Transverse colon (tissue), 4 donors: ENCODE measurements around the gene KDELR1. TPM values are rescaled to one million over a fixed set of nuclear protein-coding genes. Genes with fewer than 3 reads are reported as not detected.
"Not testable (repeated sequence)": the region's sequence is repeated elsewhere in the genome, so short reads cannot be mapped to it uniquely, and the experiment has no call there.

Experiments
- DNase-seq: peaks from one replicate; pipeline ENCODE4 v3.0.0-alpha.2; 2019
- H3K27ac ChIP-seq, 4 donors: fragments of 200-600 bp; sonication (generic); 2 replicates each; pipeline ENCODE4 v1.5.1; 2016 to 2018; ENCODE audit warnings: inconsistent platforms in 4 of 4
- H3K27me3 ChIP-seq: fragments of 200-600 bp; sonication (generic); 2 replicates; pipeline ENCODE4 v1.5.1; 2017; ENCODE audit warnings: inconsistent platforms
- H3K36me3 ChIP-seq, 4 donors: fragments of 200-600 bp; sonication (generic); 2 replicates each; pipeline ENCODE4 v1.5.1; 2017 to 2019; ENCODE audit warnings: inconsistent platforms in 4 of 4
- H3K4me1 ChIP-seq, 4 donors: fragments of 200-600 bp; sonication (generic); 2 replicates each; pipeline ENCODE4 v1.5.1; 2017 to 2020; ENCODE audit warnings: inconsistent platforms in 4 of 4
- H3K4me3 ChIP-seq, 4 donors: fragments of 200-600 bp; sonication (generic); 1 replicate in 1 of 4; 2 replicates in 3 of 4; pipeline versions ENCODE4 v1.5.1 to v1.6.1; 2017 to 2019; ENCODE audit warnings: inconsistent platforms in 4 of 4
- H3K9me3 ChIP-seq, 2 donors: fragments of 200-600 bp; sonication (generic); 2 replicates each; pipeline ENCODE4 v1.5.1; 2017 to 2019; ENCODE audit warnings: inconsistent platforms in 2 of 2
- EP300 ChIP-seq: sonication (generic); formaldehyde crosslinking; IDR thresholded peaks from one replicate; pipeline ENCODE4 v1.6.1; 2017; ENCODE audit warnings: antibody characterized with exemption, low read depth
- POLR2A ChIP-seq: fragments of 450-650 bp; IDR thresholded peaks from one replicate; pipeline ENCODE4 v1.6.1; 2016; ENCODE audit warnings: antibody characterized with exemption, mild to moderate bottlenecking, moderate library complexity
- POLR2AphosphoS5 ChIP-seq, 3 donors: sonication (generic); formaldehyde crosslinking; IDR thresholded peaks; one replicate each; pipeline ENCODE4 v1.6.1; 2016; ENCODE audit warnings: antibody characterized with exemption in 3 of 3
- WGBS, 2 donors: methylation state at CpG; one replicate each; pipeline ENCODE4 v1.1.5; 2018; ENCODE audit warnings: low coverage in 1 of 2; 5-methylcytosine and 5-hydroxymethylcytosine counted together
- in situ Hi-C, 4 donors: fragments of 200-750 bp; cut with MboI; loops; one replicate each; pipeline versions ENCODE4 v1.15.0 to v1.15.1; 2017; ENCODE audit warnings: low sequenced_read_pairs in 3 of 4, low pct_ligation_motif_present in 1 of 4, low pct_unique_long_range_greater_than_20kb in 1 of 4
- intact Hi-C: fragments of 100-400 bp; cut with DNase I; formaldehyde crosslinking; loops from one replicate; pipeline ENCODE4 v1.15.1; 2023; ENCODE audit warnings: low total_unique reads
- total RNA-seq, 4 donors: library from RNA; depleted of rRNA; stranded (reverse); fragments of >200 nt; gene quantifications; one replicate each; pipeline ENCODE4 v1.1.0, GENCODE V29; 2016
- TF ChIP-seq, protein P1 (sequence below), 5 experiments: fragments of 200-600 bp in 3 of 5; fragments of 450-650 bp in 2 of 5; sonication (generic) in 3 of 5; IDR thresholded peaks; 1 replicate in 2 of 5; 2 replicates in 3 of 5; pipeline ENCODE4 v1.5.1; 2016 to 2017; ENCODE audit warnings: antibody characterized with exemption in 5 of 5, inconsistent platforms in 3 of 5, mild to moderate bottlenecking in 2 of 5, moderate library complexity in 1 of 5

The KDELR1 gene
- total RNA-seq, 4 donors from 2014 or later: 80.6 to 146 (median 120) TPM

DNA sequence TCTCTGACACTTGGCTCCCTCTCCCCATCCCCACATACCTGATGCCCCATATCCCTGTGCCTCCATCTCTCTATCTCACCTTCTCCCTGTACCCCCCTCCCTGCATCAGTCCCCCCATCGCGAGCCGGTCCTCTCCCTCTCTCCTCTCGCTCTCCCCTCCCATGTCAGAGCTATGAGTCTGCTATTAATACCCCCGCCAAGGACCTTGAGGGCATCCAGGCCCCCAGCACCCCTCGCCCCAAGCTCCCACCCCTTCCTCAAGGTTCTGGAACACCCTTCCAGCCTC, 3.8 kb upstream of the KDELR1 start:
- H3K4me3 ChIP-seq: no peak overlapping the region
- intact Hi-C loops: no loop called here
- in situ Hi-C loops: no loop called here

DNA sequence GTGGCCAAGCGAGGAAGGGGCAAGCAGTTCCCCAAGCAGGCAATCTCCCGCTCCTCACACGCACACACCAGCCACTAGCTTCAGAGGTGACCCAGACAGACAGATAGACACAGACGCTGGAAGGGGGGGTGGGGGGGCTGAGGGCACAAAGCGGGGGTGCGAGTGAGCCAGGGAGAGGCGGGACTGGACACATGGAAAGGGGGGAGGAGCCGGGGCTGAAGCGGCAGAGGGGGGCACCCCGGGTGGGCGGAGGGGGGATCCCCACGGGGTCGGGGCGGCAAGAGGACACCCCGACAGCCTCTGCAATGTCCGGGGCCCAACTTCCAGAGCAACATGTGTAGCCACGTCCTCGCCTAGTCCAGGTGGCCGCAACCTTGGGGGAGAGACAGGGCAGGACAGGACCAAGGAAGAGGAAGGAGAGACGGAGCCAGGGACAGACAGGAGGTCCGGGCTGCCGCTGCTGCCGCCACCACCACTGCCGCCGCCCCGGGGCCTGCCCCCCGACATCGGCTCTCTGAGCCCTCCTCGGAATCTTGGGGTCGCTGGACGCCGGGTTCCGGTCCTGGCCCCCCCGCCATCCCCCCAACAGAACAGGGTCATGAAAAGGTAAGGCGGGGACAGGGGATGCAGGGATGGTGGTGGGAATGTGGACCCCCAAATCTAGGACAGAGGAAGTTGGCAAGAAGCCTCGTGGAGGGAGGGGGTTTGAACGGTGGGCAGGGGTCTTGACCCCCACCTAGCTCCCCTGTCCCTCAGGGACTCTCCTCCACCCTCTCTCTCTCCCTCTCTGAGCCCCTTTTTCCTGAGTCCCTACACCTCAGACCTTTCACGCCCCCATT, 3.2 kb upstream of the KDELR1 start:
- Histone ChIP-seq H3K4me1 (peaks cover 4 to 45% (median 37%) of the 10 kb centered on the region in 4 donors), H3K36me3 (no peaks in the 10 kb centered on the region), H3K27me3 (peaks cover 60% of the 10 kb centered on the region), H3K4me3 (no peak overlapping the region), H3K27ac (no peak overlapping the region), H3K9me3 (no peaks in the 10 kb centered on the region)
- TF ChIP-seq POLR2A: no peak
- TF ChIP-seq, protein P1, sequence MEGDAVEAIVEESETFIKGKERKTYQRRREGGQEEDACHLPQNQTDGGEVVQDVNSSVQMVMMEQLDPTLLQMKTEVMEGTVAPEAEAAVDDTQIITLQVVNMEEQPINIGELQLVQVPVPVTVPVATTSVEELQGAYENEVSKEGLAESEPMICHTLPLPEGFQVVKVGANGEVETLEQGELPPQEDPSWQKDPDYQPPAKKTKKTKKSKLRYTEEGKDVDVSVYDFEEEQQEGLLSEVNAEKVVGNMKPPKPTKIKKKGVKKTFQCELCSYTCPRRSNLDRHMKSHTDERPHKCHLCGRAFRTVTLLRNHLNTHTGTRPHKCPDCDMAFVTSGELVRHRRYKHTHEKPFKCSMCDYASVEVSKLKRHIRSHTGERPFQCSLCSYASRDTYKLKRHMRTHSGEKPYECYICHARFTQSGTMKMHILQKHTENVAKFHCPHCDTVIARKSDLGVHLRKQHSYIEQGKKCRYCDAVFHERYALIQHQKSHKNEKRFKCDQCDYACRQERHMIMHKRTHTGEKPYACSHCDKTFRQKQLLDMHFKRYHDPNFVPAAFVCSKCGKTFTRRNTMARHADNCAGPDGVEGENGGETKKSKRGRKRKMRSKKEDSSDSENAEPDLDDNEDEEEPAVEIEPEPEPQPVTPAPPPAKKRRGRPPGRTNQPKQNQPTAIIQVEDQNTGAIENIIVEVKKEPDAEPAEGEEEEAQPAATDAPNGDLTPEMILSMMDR (IDR thresholded peaks at IDR 0.05): no peak
- TF ChIP-seq POLR2AphosphoS5 (IDR thresholded peaks at IDR 0.05): no peak
- no peak for TF ChIP-seq EP300
- WGBS, 2 donors: 6 to 19% methylated on average over 2 to 33 of the region's 38 CpGs
- in situ Hi-C loops (no loop called here), intact Hi-C loops (no loop called here)
- DNase-seq: peak; percentile 21

More for the DNA sequence above, 3.8 kb upstream of the KDELR1 start:
- H3K27ac ChIP-seq: no peak overlapping the region
- no peak for DNase-seq
- H3K9me3 ChIP-seq: no peaks in the 10 kb centered on the region
- H3K27me3 ChIP-seq: peaks cover 60% of the 10 kb centered on the region
- H3K4me1 ChIP-seq: peaks cover 4 to 39% (median 32%) of the 10 kb centered on the region in 4 donors
- no peak for TF ChIP-seq POLR2A
- TF ChIP-seq POLR2AphosphoS5 (IDR thresholded peaks at IDR 0.05): no peak
- no peak for TF ChIP-seq EP300
- TF ChIP-seq, protein P1 (IDR thresholded peaks at IDR 0.05): no peak
- WGBS, 2 donors: 8 to 11% methylated on average over 4 to 6 of the region's 6 CpGs
- no peaks in the 10 kb centered on the region for H3K36me3 ChIP-seq

DNA sequence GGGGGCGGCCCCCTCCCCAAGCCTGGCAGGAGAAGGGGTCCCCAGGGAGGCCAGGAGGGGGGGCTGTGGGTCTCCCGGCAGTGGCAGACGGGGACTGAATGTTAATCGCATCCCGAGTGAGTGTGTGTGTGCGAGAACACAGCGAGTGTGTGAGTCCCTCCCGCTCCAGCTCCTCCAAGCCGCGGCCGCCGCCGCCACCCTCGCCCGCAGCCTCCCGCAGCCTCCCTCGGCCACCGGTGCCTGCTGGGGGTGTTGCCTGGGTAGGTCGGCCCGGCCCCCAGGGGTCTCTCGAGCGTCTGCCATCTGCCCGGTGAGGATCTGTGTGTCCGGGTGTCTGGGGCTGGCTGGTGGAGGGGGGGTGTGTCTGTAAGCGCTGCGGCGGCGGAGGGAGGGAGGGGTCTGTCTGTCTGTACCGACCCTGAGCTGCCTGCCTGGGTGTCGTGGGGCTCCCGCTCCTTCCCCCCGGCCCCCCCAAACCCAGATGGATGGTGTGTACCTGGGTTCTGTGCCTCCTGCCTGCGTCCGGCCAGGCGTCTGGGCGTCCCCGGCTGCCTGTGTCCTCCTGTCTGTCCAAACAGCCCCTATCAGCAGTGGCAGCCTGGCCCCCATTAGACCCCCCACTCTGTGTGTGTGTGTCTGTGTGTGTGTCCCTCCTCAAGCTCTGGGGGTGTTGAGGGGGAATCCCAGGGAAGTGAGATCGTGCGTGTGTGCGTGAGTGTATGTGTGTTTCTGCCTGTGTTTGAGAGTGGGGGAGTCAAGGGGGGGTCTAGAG, 2.4 kb upstream of the KDELR1 start, which contains the start of gene GRIN2D:
Gene GRIN2D, plus strand, starts transcription at position 110 of the 772 bp plus-strand sequence. CDS start 4,725 bp downstream, outside the sequence.
- H3K27me3 ChIP-seq: peaks cover 60% of the 10 kb centered on the region
- H3K9me3 ChIP-seq: no peaks in the 10 kb centered on the region
- H3K4me1 ChIP-seq: peaks cover 4 to 46% (median 39%) of the 10 kb centered on the region in 4 donors
- WGBS, 2 donors: 1% methylated on average over 22 of the region's 40 CpGs; no CpG with 5 or more reads in 1 of the 2 donors
- in situ Hi-C loops: no loop called here
- H3K36me3 ChIP-seq: peaks cover 0 to 6% (median 0%) of the 10 kb centered on the region in 4 donors
- peak within 1 kb of the TSS in 2 of 4 donors; percentile 16 to 18 for H3K4me3 ChIP-seq
- intact Hi-C loops: no loop called here
- no peak for TF ChIP-seq EP300
- no peak for TF ChIP-seq POLR2A
- TF ChIP-seq, protein P1 (IDR thresholded peaks at IDR 0.05): no peak
- no peak for TF ChIP-seq POLR2AphosphoS5 (IDR thresholded peaks at IDR 0.05)
- H3K27ac ChIP-seq: no peak within 1 kb of the TSS
- DNase-seq: peak; percentile 16

DNA sequence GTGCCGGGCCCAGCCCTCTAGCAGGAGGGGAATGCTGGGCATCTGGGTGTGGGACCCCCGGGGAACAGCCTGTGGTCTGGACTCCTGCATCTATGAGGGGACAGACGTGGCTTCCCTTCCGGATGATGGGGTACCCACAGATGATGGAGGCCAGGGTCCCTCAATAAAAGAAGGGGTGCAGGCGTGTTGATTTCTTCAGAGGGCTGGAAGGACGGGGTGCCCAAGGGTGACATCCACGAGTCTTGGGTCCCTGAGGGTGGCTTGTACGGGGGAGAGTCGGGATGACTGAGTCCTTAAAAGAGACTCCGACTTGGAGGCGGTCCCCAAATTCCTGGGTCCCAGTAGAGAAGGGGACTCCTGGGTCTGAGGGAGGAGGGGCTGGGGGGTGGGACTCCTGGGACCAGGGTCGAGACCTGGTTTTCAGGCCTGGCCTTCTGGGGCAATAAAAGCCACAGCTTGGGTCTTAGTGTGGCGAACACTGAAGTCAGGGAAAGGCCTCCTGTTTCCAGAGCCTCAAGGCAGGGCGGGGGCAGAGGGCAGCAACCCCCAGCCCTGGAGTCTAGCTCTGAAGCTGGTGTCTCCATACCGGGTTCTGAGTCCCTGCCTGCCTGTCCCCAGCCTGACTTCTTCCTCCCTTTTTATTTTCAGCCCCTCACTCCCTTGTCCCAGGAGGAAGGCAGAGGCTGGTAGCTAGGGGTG, 1.7 kb upstream of the KDELR1 start:
- Histone ChIP-seq H3K4me3 (peak overlapping the region in 1 of 4 donors; percentile 18), H3K27ac (no peak overlapping the region), H3K27me3 (peaks cover 58% of the 10 kb centered on the region), H3K9me3 (no peaks in the 10 kb centered on the region), H3K4me1 (peaks cover 4 to 44% (median 36%) of the 10 kb centered on the region in 4 donors), H3K36me3 (peaks cover 0 to 10% (median 3%) of the 10 kb centered on the region in 4 donors)
- TF ChIP-seq POLR2A (no peak), EP300 (no peak), POLR2AphosphoS5 (IDR thresholded peaks at IDR 0.05) (no peak)
- TF ChIP-seq, protein P1 (IDR thresholded peaks at IDR 0.05): no peak
- WGBS, 2 donors: 75% methylated on average over 15 of the region's 15 CpGs; no CpG with 5 or more reads in 1 of the 2 donors
- DNase-seq: no peak
- in situ Hi-C loops: no loop called here
- intact Hi-C loops: no loop called here

DNA sequence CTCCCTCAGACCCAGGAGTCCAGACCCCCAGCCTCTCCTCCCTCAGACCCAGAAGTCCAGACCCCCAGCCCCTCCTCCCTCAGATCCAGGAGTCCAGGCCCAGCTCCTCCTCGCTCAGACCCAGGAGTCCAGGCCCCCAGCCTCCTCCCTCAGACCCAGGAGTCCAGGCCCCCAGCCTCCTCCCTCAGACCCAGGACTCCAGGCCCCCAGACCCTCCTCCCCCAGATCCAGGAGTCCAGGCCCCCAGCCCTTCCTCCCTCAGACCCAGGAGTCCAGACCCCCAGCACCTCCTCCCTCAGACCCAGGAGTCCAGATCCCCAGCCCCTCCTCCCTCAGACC, 624 bp upstream of the KDELR1 start:
- Histone ChIP-seq H3K4me1 (peaks cover 0 to 36% (median 27%) of the 10 kb centered on the region in 4 donors), H3K27me3 (peaks cover 48% of the 10 kb centered on the region), H3K36me3 (peaks cover 0 to 18% (median 8%) of the 10 kb centered on the region in 4 donors)
- WGBS, 2 donors: 83% methylated on average over 1 of the region's 1 CpG; no CpG with 5 or more reads in 1 of the 2 donors
- DNase-seq, in situ Hi-C loops, H3K27ac ChIP-seq, intact Hi-C loops, H3K4me3 ChIP-seq, H3K9me3 ChIP-seq: not testable (repeated sequence)
